Loucy (cell line): ENCODE measurements around the gene RGR.

Experiments used
- H2AFZ ChIP-seq: fragments of 200-600 bp; sonication (generic); 2 replicates; pipeline ENCODE4 v1.6.0; 2016; ENCODE audit warnings: antibody characterized with exemption, mild to moderate bottlenecking, low read length, moderate library complexity
- H3F3A ChIP-seq: fragments of 200-600 bp; 2 replicates; pipeline ENCODE4 v1.6.0; 2016; ENCODE audit warnings: antibody characterized with exemption, low read depth, mild to moderate bottlenecking
- H3K27me3 ChIP-seq: fragments of 200-600 bp; sonication (generic); 2 replicates; pipeline ENCODE4 v1.6.1; 2014; ENCODE audit warnings: low read length, mild to moderate bottlenecking; ENCODE audit not compliant: insufficient read depth, poor library complexity, severe bottlenecking
- H3K36me3 ChIP-seq: fragments of 200-600 bp; sonication (generic); 2 replicates; pipeline ENCODE4 v1.6.1; 2016; ENCODE audit warnings: low read length; ENCODE audit not compliant: insufficient read depth
- H3K4me1 ChIP-seq: fragments of 200-600 bp; sonication (generic); 2 replicates; pipeline ENCODE4 v1.5.1; 2014; ENCODE audit warnings: low read length, mild to moderate bottlenecking; ENCODE audit not compliant: insufficient read depth, poor library complexity, severe bottlenecking
- H3K4me2 ChIP-seq: fragments of 200-600 bp; sonication (generic); 2 replicates; pipeline ENCODE4 v1.6.0; 2014; ENCODE audit warnings: antibody characterized with exemption, low read length, low read depth, mild to moderate bottlenecking; ENCODE audit not compliant: poor library complexity, severe bottlenecking
- H3K4me3 ChIP-seq: fragments of 200-600 bp; sonication (generic); 2 replicates; pipeline ENCODE4 v1.5.1; 2014; ENCODE audit warnings: low read length, mild to moderate bottlenecking, mixed read lengths; ENCODE audit not compliant: poor library complexity, severe bottlenecking
- H3K79me2 ChIP-seq: fragments of 200-600 bp; sonication (generic); 2 replicates; pipeline ENCODE4 v1.6.1; 2014; ENCODE audit warnings: low read length; ENCODE audit not compliant: insufficient read depth
- H3K9ac ChIP-seq: fragments of 200-600 bp; sonication (generic); 2 replicates; pipeline ENCODE4 v1.6.0; 2014; ENCODE audit warnings: mild to moderate bottlenecking, low read depth, low read length, moderate library complexity; ENCODE audit not compliant: poor library complexity, severe bottlenecking
- H3K9me2 ChIP-seq: fragments of 200-600 bp; sonication (generic); replicated peaks from 2 replicates; pipeline ENCODE4 v1.6.1; 2016; ENCODE audit warnings: low read depth, low read length, mixed read lengths
- H3K9me3 ChIP-seq: fragments of 200-600 bp; sonication (generic); 2 replicates; pipeline ENCODE4 v1.6.1; 2014; ENCODE audit warnings: mild to moderate bottlenecking, antibody characterized with exemption, low read length, low read depth; ENCODE audit not compliant: insufficient read depth
- H4K20me1 ChIP-seq: fragments of 200-600 bp; sonication (generic); 2 replicates; pipeline ENCODE4 v1.6.0; 2014; ENCODE audit warnings: antibody characterized with exemption, low read length, mild to moderate bottlenecking; ENCODE audit not compliant: insufficient read depth, poor library complexity, severe bottlenecking
- CTCF ChIP-seq: fragments of 200-600 bp; sonication (generic); conservative IDR thresholded peaks from 2 replicates; pipeline ENCODE4 v1.5.1; 2014; ENCODE audit warnings: mild to moderate bottlenecking, antibody characterized with exemption, low read length
- EZH2phosphoT487 ChIP-seq: fragments of 200-600 bp; IDR thresholded peaks from 2 replicates; pipeline ENCODE4 v1.6.1; 2018; ENCODE audit warnings: antibody characterized with exemption, mild to moderate bottlenecking, moderate library complexity, borderline replicate concordance

RGR gene

GRCh38 chr10:84290235-84290634 is 45.4 kb downstream of the RGR start:
- Histone ChIP-seq H3K4me1 (no peaks in the 10 kb centered on the region), H3K9me2 (no peaks in the 10 kb centered on the region), H2AFZ (no peak overlapping the region), H3K79me2 (no peaks in the 10 kb centered on the region), H3K4me2 (no peak overlapping the region), H3K4me3 (no peak overlapping the region), H3K9me3 (no peaks in the 10 kb centered on the region), H3K36me3 (no peaks in the 10 kb centered on the region), H3K27me3 (no peaks in the 10 kb centered on the region), H3F3A (no peaks in the 10 kb centered on the region), H4K20me1 (no peaks in the 10 kb centered on the region), H3K9ac (no peak overlapping the region)
- TF ChIP-seq EZH2phosphoT487 (no peak), CTCF (no peak)

- H3K4me2 ChIP-seq, result no peak overlapping the region
- H3K9ac ChIP-seq, result no peak overlapping the region
- H3K4me1 ChIP-seq, result no peaks in the 10 kb centered on the region
- H3K36me3 ChIP-seq, result no peaks in the 10 kb centered on the region
- H3K79me2 ChIP-seq, result no peaks in the 10 kb centered on the region
- H4K20me1 ChIP-seq, result no peaks in the 10 kb centered on the region
- H3K4me3 ChIP-seq, result no peak overlapping the region
- no peak overlapping the region for H2AFZ ChIP-seq
- no peaks in the 10 kb centered on the region for H3K9me3 ChIP-seq
- no peaks in the 10 kb centered on the region for H3K27me3 ChIP-seq
- H3K9me2 ChIP-seq, result no peaks in the 10 kb centered on the region
- no peaks in the 10 kb centered on the region for H3F3A ChIP-seq
- no peak for TF ChIP-seq EZH2phosphoT487
- no peak for TF ChIP-seq CTCF
These were observed 46.5 kb downstream of the RGR start for GRCh38 chr10:84291384-84291783.

GRCh38 chr10:84292502-84292901 is 47.6 kb downstream of the RGR start:
- H4K20me1 ChIP-seq, result no peaks in the 10 kb centered on the region
- no peaks in the 10 kb centered on the region for H3K4me1 ChIP-seq
- no peak overlapping the region for H3K9ac ChIP-seq
- H3F3A ChIP-seq, result no peaks in the 10 kb centered on the region
- TF ChIP-seq CTCF (no peak), EZH2phosphoT487 (no peak)
- H3K4me2 ChIP-seq, result no peak overlapping the region
- no peak overlapping the region for H3K4me3 ChIP-seq
- no peak overlapping the region for H2AFZ ChIP-seq
- no peaks in the 10 kb centered on the region for H3K36me3 ChIP-seq
- no peaks in the 10 kb centered on the region for H3K9me2 ChIP-seq
- no peaks in the 10 kb centered on the region for H3K79me2 ChIP-seq
- no peaks in the 10 kb centered on the region for H3K9me3 ChIP-seq
- no peaks in the 10 kb centered on the region for H3K27me3 ChIP-seq
